NCI-H510A (cell line): Measurements from ENCODE around the gene DDX56.

ENCODE experiments used
- DNase-seq: peaks from one replicate; lab custom pipeline; 2025; lab: John Stamatoyannopoulos, UW

Gene DDX56

DNA sequence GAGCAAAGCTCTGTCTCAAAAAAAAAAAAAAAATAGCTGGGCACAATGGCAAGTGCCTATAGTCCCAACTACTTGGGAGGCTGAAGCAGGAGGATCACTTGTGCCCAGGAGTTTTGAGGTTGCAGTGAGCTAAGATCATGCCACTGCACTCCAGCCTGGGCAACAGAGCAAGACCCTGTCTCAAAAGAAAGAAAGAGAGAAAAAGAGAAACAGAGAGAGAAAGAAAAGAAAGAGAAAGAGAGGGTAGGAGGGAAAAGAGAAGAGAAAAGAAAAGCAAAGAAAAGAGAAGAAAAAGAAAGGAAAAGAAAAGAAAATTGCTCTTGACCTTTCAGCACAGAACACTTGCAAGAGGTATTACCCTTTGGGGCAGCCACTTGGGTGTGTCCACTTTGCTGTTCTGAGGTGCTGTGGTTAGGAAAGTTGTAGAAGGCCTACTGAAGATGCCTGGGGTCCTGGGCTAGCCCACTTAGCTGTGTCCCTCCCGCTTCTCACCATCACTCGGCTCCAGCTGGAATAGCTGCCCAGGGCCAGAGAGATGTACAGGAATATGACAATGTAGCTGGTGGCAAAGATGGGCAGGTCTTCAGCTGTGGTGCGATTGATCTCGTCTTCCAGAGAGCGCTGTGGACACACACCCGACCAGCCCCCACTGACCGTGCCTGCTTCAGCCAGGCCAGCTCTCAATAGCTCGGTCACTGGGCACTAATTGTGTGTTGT, 38.2 kb downstream of the DDX56 start:
- no peak for DNase-seq

DNA sequence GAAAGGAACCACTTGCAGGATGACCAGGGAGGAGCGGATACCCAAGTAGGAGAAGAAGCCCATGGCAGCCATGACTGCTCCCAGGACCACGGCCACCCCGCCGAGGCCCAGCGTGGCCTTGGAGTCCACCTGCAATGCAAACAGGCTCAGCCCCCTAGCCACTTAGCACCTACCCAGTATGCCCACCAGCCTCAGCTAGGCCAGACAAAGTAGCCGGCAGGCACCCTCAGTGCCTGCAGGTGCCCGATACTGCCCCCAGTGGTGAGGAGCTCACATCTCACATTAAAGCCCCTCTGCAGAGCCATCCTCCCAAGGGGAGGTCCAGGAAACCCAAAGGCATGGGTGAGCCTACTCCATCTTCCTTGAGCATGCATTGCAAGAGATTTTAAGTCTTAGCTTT, 39.2 kb downstream of the DDX56 start:
- DNase-seq: peak; percentile 74

DNA sequence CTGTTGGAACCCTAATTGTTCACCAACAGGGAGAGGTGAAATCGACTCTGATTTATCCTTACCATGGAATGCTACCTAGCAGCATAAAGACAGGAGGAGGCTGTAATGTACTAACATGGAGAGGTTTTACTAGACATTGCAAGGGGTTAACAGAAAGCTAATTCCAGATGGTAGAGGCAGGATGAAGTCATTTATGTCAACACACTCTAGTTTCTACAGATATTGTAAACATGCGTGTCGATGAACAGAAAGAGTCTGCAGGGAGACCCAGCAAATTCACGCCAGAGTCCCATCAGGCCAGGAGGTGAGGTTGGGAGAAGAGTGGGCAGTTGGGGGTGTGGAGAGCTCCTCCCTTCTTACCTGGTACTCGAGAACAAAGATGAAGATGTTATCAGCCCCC, 39.6 kb downstream of the DDX56 start:
- peak; percentile 60 for DNase-seq

DNA sequence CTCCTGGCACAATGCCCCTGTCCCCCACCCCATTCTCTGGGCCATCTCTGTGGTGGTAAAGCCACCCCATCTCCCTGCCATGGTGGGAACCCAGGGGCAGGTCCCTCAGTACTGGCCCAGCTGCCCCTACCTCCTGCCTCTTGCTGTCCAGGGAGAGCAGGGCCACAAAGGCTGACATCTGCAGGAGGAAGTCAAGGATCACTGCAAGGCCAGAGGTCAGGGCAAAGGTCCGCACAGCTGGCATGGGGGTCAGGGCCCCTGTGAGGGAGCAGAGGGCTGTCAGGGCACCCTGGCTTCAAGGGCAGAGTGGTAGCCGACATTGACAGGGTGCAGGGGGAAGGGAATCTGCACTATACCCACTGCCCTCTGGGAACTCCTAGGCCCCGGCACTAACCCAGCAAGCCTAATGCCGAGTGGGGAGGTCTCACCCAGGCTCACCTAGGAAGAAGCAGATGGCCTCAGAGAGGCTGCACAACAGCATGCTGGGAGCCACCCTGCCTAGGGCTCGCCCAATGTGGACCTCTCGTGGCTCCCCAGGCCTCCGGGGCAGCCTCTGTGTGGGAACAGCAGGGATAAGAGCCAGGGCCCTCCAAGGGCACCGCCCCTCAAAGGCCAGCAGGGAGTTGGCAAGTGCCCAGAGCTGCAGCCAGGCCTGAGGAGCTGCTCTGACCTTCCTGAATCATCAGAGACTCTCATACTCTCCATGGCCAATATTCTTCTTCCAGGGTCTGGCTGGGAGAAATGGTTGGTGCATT, 40.2 kb downstream of the DDX56 start:
- DNase-seq: peak; percentile 69

DNA sequence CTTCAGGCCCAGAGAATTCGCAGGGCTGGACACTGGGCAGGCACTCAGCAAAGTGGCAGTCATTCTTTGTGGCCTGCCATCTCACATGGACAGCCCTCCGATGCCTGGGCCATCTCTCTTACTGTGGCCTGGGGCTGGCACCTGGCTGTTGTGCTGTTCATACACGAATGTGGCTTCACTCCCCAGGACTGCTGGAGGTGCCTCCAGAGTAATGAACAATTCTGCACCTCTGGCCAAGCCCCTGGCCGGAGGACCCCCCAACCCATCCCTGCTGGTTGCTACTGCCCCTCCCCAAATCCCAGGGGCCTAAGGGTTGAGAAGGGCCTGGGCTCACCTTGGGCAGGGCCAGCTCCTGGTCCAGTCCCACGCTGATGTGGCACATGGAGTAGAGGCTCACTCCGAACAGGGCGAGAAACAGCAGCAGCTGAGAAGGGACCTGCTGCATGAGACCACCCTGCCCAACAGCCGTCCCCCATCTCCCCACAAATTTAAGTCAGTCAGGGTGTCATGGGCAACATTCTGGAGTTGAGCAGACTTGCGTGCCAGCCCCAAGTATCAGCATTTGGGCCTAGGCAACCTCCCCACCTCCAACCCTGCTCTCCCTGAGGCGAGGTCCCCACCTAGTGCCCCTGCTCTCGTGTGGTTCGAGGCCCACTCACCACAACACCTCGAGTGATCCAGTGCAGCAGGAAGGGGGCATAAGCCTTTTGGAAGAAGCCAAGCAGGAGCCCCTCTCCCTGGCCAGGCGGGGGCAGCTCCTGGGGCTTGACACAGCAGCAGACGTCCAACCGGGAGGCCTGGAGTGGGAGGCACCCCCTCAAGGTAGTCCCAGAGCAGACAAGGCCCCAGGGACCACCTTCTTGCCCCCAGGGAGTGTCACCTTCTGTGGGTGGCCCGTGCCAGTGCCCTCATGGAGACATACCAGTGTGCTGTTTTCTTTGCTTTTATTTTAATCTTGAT, 42.0 kb downstream of the DDX56 start:
- no peak for DNase-seq

DNA sequence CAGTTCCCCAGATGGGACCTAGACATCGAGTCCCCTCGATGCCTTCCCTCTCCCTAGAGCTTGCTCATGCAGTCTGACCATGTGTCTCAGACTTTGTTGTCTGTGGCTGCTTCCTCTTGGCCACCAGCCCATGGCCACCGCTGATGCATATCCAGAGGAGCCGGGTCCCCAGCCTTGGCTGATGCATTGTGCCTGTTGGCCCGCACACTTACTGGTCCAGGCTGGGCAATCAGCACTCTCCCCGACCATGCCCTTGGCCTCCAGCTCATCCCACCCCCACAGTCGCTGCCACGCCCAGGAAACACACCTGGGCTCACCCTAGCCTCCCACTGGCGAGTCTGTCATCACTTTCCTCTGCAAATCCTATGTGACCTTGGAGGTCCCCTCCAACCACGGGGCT, 42.7 kb downstream of the DDX56 start:
- no peak for DNase-seq

DNA sequence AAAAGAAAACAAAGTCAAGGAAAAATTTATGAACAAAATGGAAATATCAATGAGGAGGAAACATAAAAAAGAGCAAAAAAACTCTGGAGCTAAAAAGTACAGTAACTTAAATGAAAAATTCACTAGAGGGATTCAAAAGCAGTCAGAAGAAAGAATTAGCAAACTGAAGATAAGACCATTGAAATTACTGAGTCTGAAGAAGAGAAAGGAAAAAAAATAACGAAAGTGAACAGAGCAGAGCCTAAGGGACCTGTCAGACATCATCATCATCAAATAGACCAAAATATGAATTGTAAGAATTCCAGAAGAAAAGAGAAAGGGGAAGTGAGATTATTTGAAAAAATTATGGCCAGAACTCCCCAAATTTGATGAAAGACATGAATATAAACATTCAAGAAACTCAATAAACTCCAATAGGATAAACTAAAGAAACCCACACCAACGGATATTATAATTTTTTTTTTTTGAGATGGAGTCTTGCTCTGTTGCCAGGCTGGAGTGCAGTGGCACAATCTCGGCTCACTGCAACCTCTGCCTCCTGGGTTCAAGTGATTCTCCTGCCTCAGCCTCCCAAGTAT, 48.8 kb downstream of the DDX56 start:
- DNase-seq: no peak

DNA sequence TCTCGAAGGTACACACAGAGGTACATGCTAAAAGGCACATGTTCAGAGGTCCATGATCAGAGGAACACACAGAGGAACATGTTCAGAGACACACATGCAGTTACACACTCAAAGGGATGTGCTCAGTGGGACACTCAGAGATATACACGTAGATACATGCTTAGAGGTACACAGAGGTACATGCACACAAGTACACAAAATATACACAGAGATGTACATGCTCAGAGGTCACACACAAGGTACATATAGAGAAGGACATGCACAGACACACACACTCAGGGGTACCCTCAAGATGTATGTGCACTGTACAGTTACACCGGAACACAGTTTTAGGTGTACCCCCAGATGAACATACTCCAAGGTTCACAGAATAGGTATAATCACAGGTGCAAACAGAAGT, 51.4 kb downstream of the DDX56 start:
- DNase-seq: no peak

DNA sequence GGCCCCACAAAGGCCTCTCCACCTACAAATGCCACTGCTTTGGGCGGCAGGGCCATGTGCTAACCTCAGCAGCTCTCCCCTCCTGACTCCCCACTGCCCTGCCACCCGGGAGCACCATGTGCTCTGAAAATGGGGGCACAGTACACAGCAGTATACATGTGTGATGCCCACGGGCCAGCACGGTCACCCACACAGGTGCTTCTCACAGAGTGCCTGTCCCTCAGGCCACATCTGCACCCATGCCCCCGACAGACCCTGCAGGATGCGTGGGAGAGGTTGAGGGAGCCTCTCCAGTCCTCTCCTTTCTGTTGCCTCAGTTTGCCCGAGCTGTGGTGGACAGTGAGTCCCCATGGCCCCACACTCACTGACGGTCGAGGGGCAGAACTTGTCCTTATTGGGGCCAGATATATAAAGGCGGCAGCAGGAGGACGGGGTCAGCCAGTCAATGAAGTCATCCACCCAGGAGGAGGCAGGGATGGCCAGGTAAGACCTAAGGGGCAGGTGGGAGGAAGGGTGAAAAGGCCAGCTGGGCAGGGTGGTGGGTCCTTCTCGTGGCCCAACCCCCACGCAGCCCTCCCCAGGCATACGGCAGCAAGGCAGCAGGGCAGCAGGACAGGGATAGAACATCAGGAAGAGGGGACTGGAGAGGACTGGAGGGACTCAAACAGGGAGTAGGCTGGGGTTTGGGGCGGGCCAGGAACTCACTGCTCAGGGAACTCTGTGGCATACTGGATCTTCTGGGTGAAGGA, 52.2 kb downstream of the DDX56 start:
- DNase-seq: no peak

DNA sequence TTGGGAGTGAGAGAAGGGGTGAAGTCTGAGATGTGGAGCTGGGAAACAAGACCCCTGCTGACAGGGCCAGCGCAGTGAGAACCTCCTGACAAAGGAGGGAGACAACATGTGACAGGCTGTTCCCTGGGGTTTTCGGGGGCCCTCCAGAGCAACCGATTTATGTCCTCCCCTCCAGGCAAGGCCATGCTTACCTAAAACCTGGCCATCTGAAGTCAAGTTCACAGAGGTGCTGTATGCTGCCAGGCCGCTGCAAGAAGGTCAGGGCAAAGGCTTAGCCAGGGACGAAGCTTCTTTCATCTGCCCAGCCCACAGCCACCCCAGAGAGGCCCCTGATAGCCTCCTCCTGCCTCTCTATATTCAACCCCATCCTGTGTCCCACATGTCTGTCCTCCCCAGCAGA, 53.1 kb downstream of the DDX56 start:
- DNase-seq: no peak

DNA sequence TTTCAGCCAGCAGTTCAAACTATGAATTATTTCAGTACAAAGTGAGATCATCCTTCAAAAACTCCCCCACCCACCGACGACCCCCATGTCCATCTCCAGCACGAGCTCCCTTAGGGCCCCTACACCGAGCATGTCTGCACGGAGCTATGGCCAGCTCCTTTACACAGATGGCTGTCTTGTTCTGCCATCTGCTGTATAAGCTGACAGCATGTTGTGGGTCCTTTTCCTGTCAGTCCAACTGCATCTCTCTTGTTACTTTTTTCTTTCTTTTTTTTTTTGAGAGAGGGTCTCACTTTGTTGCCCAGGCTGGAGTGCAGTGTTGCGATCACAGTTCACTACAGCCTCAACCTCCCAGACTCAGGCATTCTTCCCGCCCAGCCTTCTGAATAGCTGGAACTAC, 54.2 kb downstream of the DDX56 start:
- no peak for DNase-seq

DNA sequence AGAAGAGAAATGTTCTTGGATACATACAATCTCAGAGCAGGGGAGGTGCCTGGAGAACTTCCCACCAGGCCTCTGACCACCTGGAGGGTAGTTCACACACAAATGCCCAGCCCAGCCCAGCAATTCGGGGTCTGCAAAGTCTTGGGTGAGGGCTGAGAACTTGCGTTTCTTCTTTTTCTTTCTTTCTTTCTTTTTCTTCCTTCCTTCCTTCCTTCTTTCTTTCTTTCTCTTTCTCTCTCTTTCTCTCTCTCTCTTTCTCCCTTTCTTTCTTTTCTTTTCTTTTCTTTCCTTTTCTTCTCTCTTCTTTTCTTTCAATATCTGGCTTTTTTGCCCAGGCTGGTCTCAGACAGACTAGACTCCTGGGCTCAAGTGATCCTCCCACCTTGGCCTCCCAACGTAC, 54.9 kb downstream of the DDX56 start:
- no peak for DNase-seq

DNA sequence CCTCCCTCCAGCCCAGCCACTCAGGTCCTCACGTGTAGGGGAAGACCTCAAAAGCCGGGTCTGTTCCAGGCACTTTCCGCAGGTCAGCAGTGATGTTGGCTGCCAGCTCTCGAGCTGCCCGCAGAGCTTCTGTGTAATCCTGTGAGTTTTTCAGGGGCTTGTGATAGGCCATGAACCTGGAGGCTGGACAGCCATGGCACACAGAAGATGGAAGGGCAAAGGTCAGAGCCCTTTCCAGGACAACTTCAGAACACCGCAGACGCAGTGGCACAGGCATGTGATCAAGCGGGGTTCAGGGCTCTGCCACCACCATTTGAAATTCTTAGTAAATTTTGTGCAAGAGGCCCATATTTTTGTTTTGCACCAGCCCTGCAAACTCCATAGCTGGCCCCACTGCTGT, 56.5 kb downstream of the DDX56 start:
- no peak for DNase-seq
